HepG2 (cell line): ENCODE data around the gene ABHD17A. TPM values are rescaled to one million over a fixed set of nuclear protein-coding genes. Genes with fewer than 3 reads are reported as not detected.

Experiments
- CBFB ChIP-seq: sonication (generic); formaldehyde crosslinking; IDR thresholded peaks from 2 replicates; pipeline ENCODE4 v1.4.0; 2020; ENCODE audit warnings: missing genetic modification reagents
- CBX5 ChIP-seq: sonication (generic); formaldehyde crosslinking; IDR thresholded peaks from 2 replicates; pipeline ENCODE4 v1.4.0; 2020; ENCODE audit warnings: missing genetic modification reagents, borderline replicate concordance
- E2F5 ChIP-seq: sonication (generic); formaldehyde crosslinking; conservative IDR thresholded peaks from 2 replicates; pipeline ENCODE4 v1.4.0; 2020; ENCODE audit warnings: missing genetic modification reagents
- GABPA ChIP-seq, 2 experiments: IDR thresholded peaks; 2 replicates each; pipeline ENCODE4 v1.6.1; 2011 to 2016; ENCODE audit warnings: low read depth in 2 of 2, low read length in 1 of 2, missing biosample characterization in 1 of 2, missing genetic modification characterization in 1 of 2
- GATAD1 ChIP-seq: IDR thresholded peaks from 2 replicates; pipeline ENCODE4 v1.6.1; 2016; ENCODE audit warnings: missing genetic modification reagents, missing compliant biosample characterization
- GRHL1 ChIP-seq: sonication (generic); formaldehyde crosslinking; conservative IDR thresholded peaks from 2 replicates; pipeline ENCODE4 v1.8.0; 2022; ENCODE audit warnings: missing genetic modification reagents
- HDAC2 ChIP-seq: sonication (generic); formaldehyde crosslinking; IDR thresholded peaks from 2 replicates; pipeline ENCODE4 v1.4.0; 2020; ENCODE audit warnings: missing genetic modification reagents
- NAIF1 ChIP-seq: sonication (generic); formaldehyde crosslinking; IDR thresholded peaks from 2 replicates; pipeline ENCODE4 v1.5.0; 2020; ENCODE audit warnings: mild to moderate bottlenecking, missing genetic modification reagents, borderline replicate concordance
- TEF ChIP-seq: sonication (generic); formaldehyde crosslinking; IDR thresholded peaks from 2 replicates; pipeline ENCODE4 v1.5.0; 2020; ENCODE audit warnings: missing genetic modification reagents
- TFDP2 ChIP-seq: sonication (generic); formaldehyde crosslinking; IDR thresholded peaks from 2 replicates; pipeline ENCODE4 v1.4.0; 2020; ENCODE audit warnings: missing genetic modification reagents
- THYN1 ChIP-seq: sonication (generic); formaldehyde crosslinking; IDR thresholded peaks from 2 replicates; pipeline ENCODE4 v1.8.1; 2023; ENCODE audit warnings: low read depth, mild to moderate bottlenecking, moderate library complexity, missing genetic modification reagents, borderline replicate concordance
- ZBTB34 ChIP-seq: sonication (generic); formaldehyde crosslinking; IDR thresholded peaks from 2 replicates; pipeline ENCODE4 v1.8.0; 2022; ENCODE audit warnings: mild to moderate bottlenecking, missing genetic modification reagents
- ZBTB39 ChIP-seq: sonication (generic); formaldehyde crosslinking; IDR thresholded peaks from 2 replicates; pipeline ENCODE4 v1.5.0; 2020; ENCODE audit warnings: missing genetic modification reagents
- ZNF101 ChIP-seq: sonication (generic); formaldehyde crosslinking; IDR thresholded peaks from 2 replicates; pipeline ENCODE4 v1.4.0; 2020; ENCODE audit warnings: mild to moderate bottlenecking, low read depth, missing genetic modification reagents, borderline replicate concordance
- ZNF275 ChIP-seq: sonication (generic); formaldehyde crosslinking; IDR thresholded peaks from 2 replicates; pipeline ENCODE4 v1.8.0; 2022; ENCODE audit warnings: missing genetic modification reagents, mild to moderate bottlenecking, inconsistent platforms, borderline replicate concordance
- ZNF33B ChIP-seq: sonication (generic); formaldehyde crosslinking; IDR thresholded peaks from 2 replicates; pipeline ENCODE4 v1.5.1; 2020; ENCODE audit warnings: mild to moderate bottlenecking, missing genetic modification reagents
- ZNF557 ChIP-seq: sonication (generic); formaldehyde crosslinking; IDR thresholded peaks from 2 replicates; pipeline ENCODE4 v1.4.0; 2020; ENCODE audit warnings: missing genetic modification reagents
- polyA plus RNA-seq, 8 experiments: library from polyadenylated mRNA; depleted of rRNA in 3 of 8; stranded (reverse) in 7 of 8; unstranded in 1 of 8; fragments of >200 nt; fragmentation: Illumina TruSeq in 4 of 8; extraction: Trizol in 4 of 8; gene quantifications; 2 replicates each; pipeline versions ENCODE4 v1.2.1 to v1.2.3, GENCODE V29; 2011 to 2016; ENCODE audit warnings: low read depth in 4 of 8, missing spikeins in 1 of 8, mixed read lengths in 1 of 8; ENCODE audit not compliant: insufficient read depth in 1 of 8
- total RNA-seq, 5 experiments: library from RNA; depleted of rRNA; stranded (reverse); fragments of >200 nt; fragmentation: Illumina TruSeq; extraction: Trizol; gene quantifications; 2 replicates each; pipeline ENCODE4 v1.2.3, GENCODE V29; 2016; ENCODE audit warnings: low read depth in 1 of 5

Gene ABHD17A
- total and polyA plus RNA-seq, 2 of the 13 experiments (the other 11 are each of a cell fraction or from before 2014, with no cell fraction given): 27.7 to 40.8 TPM

GRCh38 chr19:1875646-1876495 is 9.4 kb downstream of the ABHD17A start (continued):
- TF ChIP-seq GABPA (IDR thresholded peaks at IDR 0.05; ENCODE audit: low read depth, low read length): peak; percentile 96
- peak; percentile 88 for TF ChIP-seq GABPA (CRISPR knock-in tag; IDR thresholded peaks at IDR 0.05; ENCODE audit: low read depth)
- TF ChIP-seq CBFB (CRISPR knock-in tag): peak; percentile 82; the same call in 1 of the 2 replicates
- no peak; the same call in 1 of the 2 replicates for TF ChIP-seq ZNF101 (CRISPR knock-in tag)
- peak; percentile 84; the same call in 1 of the 2 replicates for TF ChIP-seq ZBTB39 (CRISPR knock-in tag)
- no peak for TF ChIP-seq TEF
- TF ChIP-seq ZNF275 (CRISPR knock-in tag): peak; percentile 52; the same call in 1 of the 2 replicates
- TF ChIP-seq ZBTB34 (CRISPR knock-in tag): 0 out of 2 replicates have a peak, but pooled peaks have one; percentile 15
- TF ChIP-seq ZNF33B (CRISPR knock-in tag): 0 out of 2 replicates have a peak, but pooled peaks have one; percentile 71
- no peak for TF ChIP-seq GRHL1
- peak; percentile 90 for TF ChIP-seq GATAD1 (CRISPR knock-in tag)
- TF ChIP-seq ZNF557: peak; percentile 55; the same call in 1 of the 2 replicates
- peak; percentile 96 for TF ChIP-seq TFDP2 (CRISPR knock-in tag)
- peak; percentile 79 for TF ChIP-seq HDAC2 (CRISPR knock-in tag)
- TF ChIP-seq CBX5 (CRISPR knock-in tag): no peak; the same call in none of the 2 replicates
- TF ChIP-seq THYN1: no peak
- no peak for TF ChIP-seq NAIF1 (CRISPR knock-in tag)
- TF ChIP-seq E2F5 (CRISPR knock-in tag): peak; percentile 80
